ENCODE measurements around the gene SYNJ2.

DNA sequence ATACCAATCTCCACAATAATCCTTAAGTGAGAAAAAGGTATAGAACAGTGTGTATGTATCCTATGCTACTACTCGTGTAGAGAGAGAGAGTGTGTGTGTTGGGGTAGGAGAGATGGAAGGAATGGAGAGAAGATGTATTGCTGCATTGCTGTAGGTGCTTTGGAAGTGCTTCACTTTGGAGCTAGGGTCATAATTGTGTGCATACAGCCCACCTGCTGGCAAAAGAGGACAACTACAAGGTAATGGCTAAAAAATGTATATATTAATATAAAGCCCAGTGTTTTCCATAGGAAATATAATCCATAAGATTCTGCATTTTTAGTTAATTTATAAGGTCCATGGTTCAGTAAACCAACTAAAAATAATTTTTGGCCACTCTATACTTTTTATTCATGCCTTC, 150.3 kb downstream of the SYNJ2 start:
- TF ChIP-seq, protein P1, sequence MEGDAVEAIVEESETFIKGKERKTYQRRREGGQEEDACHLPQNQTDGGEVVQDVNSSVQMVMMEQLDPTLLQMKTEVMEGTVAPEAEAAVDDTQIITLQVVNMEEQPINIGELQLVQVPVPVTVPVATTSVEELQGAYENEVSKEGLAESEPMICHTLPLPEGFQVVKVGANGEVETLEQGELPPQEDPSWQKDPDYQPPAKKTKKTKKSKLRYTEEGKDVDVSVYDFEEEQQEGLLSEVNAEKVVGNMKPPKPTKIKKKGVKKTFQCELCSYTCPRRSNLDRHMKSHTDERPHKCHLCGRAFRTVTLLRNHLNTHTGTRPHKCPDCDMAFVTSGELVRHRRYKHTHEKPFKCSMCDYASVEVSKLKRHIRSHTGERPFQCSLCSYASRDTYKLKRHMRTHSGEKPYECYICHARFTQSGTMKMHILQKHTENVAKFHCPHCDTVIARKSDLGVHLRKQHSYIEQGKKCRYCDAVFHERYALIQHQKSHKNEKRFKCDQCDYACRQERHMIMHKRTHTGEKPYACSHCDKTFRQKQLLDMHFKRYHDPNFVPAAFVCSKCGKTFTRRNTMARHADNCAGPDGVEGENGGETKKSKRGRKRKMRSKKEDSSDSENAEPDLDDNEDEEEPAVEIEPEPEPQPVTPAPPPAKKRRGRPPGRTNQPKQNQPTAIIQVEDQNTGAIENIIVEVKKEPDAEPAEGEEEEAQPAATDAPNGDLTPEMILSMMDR (IDR thresholded peaks at IDR 0.05; ENCODE audit: insufficient read depth, low read depth, low read length): peak; percentile 62
- TF ChIP-seq EZH2 (IDR thresholded peaks at IDR 0.05; ENCODE audit: insufficient read depth, low read length): no peak

Measured in astrocyte (in vitro differentiated cells and primary cell).